Parathyroid adenoma (tissue), 2 donors: ENCODE data around the gene NT5DC2.

Experiments
- H2AFZ ChIP-seq: fragments of 300-600 bp; sonication (generic); one replicate; pipeline ENCODE4 v1.7.0; 2017; ENCODE audit warnings: antibody characterized with exemption, mild to moderate bottlenecking
- H3K27ac ChIP-seq: fragments of 300-600 bp; sonication (generic); one replicate; pipeline ENCODE4 v1.7.0; 2017
- H3K27me3 ChIP-seq: fragments of 300-600 bp; sonication (generic); one replicate; pipeline ENCODE4 v1.7.0; 2017; ENCODE audit warnings: low read length; ENCODE audit not compliant: control insufficient read depth, insufficient read depth
- H3K36me3 ChIP-seq: fragments of 300-600 bp; sonication (generic); one replicate; pipeline ENCODE4 v1.7.0; 2017; ENCODE audit warnings: low read length; ENCODE audit not compliant: control insufficient read depth, insufficient read depth
- H3K4me1 ChIP-seq: fragments of 300-600 bp; sonication (generic); one replicate; pipeline ENCODE4 v1.7.0; 2017; ENCODE audit warnings: control low read depth
- H3K4me2 ChIP-seq: fragments of 300-600 bp; sonication (generic); one replicate; pipeline ENCODE4 v1.7.0; 2017; ENCODE audit warnings: low read length
- H3K4me3 ChIP-seq: fragments of 300-600 bp; sonication (generic); one replicate; pipeline ENCODE4 v1.7.0; 2017; ENCODE audit warnings: low read depth, low read length
- H3K79me2 ChIP-seq: fragments of 300-600 bp; sonication (generic); one replicate; pipeline ENCODE4 v1.7.0; 2017; ENCODE audit warnings: control low read depth
- H3K9ac ChIP-seq: fragments of 300-600 bp; sonication (generic); one replicate; pipeline ENCODE4 v1.7.0; 2017; ENCODE audit warnings: mild to moderate bottlenecking
- H3K9me3 ChIP-seq: fragments of 300-600 bp; sonication (generic); one replicate; pipeline ENCODE4 v1.7.0; 2017; ENCODE audit warnings: low read length; ENCODE audit not compliant: control insufficient read depth
- TF ChIP-seq, protein P1 (sequence below): fragments of 300-600 bp; sonication (generic); IDR thresholded peaks from one replicate; pipeline ENCODE4 v1.7.0; 2017; ENCODE audit warnings: antibody characterized with exemption, mild to moderate bottlenecking
- donor health status: primary hyperparathyroidism.

Gene NT5DC2

DNA sequence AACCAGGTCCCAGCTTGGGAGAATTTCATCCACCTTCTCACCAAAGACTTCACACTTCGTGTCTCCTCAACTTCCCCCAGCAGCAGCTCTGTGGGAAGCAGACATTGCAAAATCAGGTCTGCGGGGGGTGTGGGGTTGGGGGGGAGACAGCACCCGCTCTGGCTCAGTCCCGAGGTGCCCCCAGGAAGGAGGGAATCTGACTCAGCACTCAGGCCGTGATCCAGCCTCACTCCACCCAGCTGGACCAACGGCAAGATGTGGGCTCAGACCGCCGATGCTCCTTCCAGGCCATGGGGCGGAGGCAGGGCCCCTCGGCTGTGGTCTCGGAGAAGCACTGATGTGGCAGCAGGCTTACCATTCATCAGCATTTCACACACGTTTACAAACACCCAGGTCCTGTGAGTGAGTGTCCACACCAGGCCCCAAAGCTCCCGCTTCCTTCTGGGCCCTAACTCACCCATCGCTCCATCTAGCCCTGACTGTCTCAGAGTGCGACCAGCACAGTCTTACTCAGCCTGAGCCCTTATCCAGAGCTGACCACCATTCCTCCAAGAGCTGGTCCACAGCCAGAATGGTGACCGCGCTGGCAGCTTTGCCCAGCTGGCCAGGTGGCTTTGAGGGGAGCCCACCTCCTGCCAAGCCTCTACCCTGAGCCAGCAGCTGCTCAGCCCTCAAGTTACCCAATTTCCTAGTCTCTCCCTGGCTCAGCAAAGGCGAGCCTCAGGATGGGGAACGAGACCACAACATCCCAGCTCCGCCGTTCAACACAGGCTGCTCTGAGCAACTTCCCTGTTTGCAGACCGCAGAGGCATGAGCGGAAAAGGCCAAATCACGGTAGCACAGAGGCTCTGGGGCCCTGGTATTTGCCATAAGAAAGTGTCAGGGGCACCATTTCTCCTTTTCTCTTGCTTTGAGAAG lies 35.3 kb downstream of the NT5DC2 start:
- Histone ChIP-seq H3K9me3 (no peaks in the 10 kb centered on the region), H3K27ac (no peak overlapping the region), H3K9ac (no peak overlapping the region), H2AFZ (no peak overlapping the region), H3K4me1 (no peaks in the 10 kb centered on the region), H3K36me3 (no peaks in the 10 kb centered on the region), H3K4me2 (no peak overlapping the region), H3K4me3 (no peak overlapping the region), H3K27me3 (no peaks in the 10 kb centered on the region), H3K79me2 (no peaks in the 10 kb centered on the region)
- TF ChIP-seq, protein P1, sequence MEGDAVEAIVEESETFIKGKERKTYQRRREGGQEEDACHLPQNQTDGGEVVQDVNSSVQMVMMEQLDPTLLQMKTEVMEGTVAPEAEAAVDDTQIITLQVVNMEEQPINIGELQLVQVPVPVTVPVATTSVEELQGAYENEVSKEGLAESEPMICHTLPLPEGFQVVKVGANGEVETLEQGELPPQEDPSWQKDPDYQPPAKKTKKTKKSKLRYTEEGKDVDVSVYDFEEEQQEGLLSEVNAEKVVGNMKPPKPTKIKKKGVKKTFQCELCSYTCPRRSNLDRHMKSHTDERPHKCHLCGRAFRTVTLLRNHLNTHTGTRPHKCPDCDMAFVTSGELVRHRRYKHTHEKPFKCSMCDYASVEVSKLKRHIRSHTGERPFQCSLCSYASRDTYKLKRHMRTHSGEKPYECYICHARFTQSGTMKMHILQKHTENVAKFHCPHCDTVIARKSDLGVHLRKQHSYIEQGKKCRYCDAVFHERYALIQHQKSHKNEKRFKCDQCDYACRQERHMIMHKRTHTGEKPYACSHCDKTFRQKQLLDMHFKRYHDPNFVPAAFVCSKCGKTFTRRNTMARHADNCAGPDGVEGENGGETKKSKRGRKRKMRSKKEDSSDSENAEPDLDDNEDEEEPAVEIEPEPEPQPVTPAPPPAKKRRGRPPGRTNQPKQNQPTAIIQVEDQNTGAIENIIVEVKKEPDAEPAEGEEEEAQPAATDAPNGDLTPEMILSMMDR: no peak

DNA sequence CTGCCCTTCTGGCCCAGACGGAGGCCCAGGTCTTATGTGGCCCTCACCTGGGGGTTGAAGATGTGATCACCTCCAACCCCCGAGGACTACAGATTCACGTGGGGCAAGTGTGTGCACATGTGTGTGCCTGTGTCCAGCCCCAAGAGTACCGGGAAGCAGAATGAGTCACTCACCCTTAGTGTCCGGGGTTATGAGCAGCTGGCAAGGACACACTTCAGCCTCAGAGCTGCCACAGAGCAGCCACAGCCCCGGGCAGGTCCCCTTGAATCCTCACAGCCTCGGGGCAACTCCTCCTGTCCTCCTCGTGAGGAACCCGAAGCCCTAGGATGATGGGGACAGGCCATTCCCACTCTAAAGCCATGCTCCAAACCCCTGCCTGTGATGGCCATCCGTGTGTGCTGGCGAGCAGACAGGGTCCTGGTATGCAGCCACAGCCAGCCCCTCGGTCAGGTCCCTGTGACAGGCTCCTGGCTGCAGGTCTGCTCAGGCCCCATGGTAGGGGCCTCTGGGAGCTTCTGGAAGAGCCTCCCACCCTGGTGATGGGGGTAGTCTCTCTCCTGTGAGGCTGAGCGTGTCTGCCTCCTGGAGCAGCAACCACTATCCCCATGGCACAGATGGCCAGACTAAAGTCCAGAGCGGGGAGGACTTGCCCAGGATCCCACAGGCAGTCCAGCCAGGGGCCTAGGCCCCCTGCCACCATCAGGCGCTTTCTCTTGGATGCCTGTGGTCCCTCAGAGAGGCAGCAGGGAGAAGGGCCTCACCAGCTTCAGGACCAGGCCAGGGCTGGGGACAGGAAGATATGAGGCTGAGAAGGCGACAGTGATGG lies 37.7 kb downstream of the NT5DC2 start:
- H3K9me3 ChIP-seq: no peaks in the 10 kb centered on the region
- TF ChIP-seq, protein P1: no peak
- H3K36me3 ChIP-seq: no peaks in the 10 kb centered on the region
- H3K4me1 ChIP-seq: peaks cover 6% of the 10 kb centered on the region
- H2AFZ ChIP-seq: no peak overlapping the region
- H3K4me2 ChIP-seq: no peak overlapping the region
- H3K27ac ChIP-seq: no peak overlapping the region
- no peak overlapping the region for H3K9ac ChIP-seq
- H3K27me3 ChIP-seq: no peaks in the 10 kb centered on the region
- H3K4me3 ChIP-seq: no peak overlapping the region
- no peaks in the 10 kb centered on the region for H3K79me2 ChIP-seq

DNA sequence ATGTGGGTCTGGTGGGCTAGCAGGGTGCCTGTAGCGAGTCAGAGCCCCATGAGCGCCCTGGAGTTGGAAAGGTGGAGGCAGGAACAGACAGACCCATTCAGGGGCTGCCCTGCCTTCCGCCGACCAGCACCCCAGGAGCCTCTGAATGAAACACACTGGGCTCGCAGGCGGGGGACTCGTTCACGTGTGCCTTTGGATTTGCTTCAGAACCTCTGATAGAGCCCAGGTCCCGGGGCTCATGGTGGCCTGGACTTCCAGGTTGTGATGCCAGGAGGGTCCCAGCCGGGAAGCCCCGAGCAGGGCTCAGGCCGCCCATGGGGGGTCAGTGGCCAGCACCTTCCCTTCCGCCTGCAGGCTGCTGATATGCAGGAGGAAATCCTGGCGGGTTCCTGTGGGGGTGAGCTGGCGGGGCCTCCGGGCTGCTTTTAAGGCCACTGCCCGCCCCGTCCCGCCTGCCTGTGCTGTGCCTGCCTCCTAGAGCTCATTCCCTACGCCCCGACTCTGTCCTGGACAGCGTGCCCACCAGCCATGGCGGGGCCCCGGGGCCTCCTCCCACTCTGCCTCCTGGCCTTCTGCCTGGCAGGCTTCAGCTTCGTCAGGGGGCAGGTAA lies 38.7 kb downstream of the NT5DC2 start, which contains the start of gene STAB1:
Gene STAB1 (plus strand): TSS at position 453 of the 610 bp plus-strand sequence. CDS start 76 bp downstream, at position 529.
- Histone ChIP-seq H3K4me3 (no peak within 1 kb of the TSS), H3K4me1 (peaks cover 10% of the 10 kb centered on the region), H3K79me2 (no peaks in the 10 kb centered on the region), H3K4me2 (no peak within 1 kb of the TSS), H3K9ac (no peak within 1 kb of the TSS), H2AFZ (no peak within 1 kb of the TSS), H3K27me3 (no peaks in the 10 kb centered on the region), H3K9me3 (no peaks in the 10 kb centered on the region), H3K27ac (no peak within 1 kb of the TSS), H3K36me3 (no peaks in the 10 kb centered on the region)
- TF ChIP-seq, protein P1: no peak

DNA sequence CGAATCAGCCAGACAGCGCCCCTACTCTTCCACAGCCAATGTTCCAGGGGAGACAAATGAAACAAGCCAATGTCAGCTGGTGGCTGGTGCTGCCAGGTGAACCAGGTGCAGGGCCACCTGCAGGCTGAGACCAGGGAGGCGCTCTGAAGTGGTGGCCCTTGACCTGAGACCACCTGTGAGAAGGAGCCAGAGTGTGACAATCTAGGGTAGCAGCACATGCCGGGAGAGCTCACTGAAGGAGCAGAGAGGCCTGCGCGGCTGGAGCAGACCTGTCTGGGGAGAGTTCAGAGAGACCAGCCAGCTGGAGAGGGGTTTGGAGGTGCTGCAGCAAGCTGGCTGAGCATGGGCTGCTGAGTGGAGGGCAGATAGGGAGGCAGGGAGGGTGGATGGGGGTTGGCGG lies 39.2 kb downstream of the NT5DC2 start:
- TF ChIP-seq, protein P1: no peak
- Histone ChIP-seq H3K4me2 (no peak overlapping the region), H3K9ac (no peak overlapping the region), H3K4me1 (peaks cover 10% of the 10 kb centered on the region), H3K27me3 (no peaks in the 10 kb centered on the region), H3K79me2 (no peaks in the 10 kb centered on the region), H3K9me3 (no peaks in the 10 kb centered on the region), H3K4me3 (no peak overlapping the region), H3K27ac (no peak overlapping the region), H2AFZ (no peak overlapping the region), H3K36me3 (no peaks in the 10 kb centered on the region)
